H1 (cell line): Measurements from ENCODE around the gene ALPG. TPM values are rescaled to one million over a fixed set of nuclear protein-coding genes. Genes with fewer than 3 reads are reported as not detected.

Experiments used
- CTCF ChIA-PET: fragments of 300-600 bp; sonication (Branson Sonifier 250); formaldehyde crosslinking; loops from one replicate; lab custom pipeline; 2021; ENCODE audit not compliant: partially characterized antibody; lab: Charles Lee
- POLR2A ChIA-PET: fragments of 300-600 bp; sonication (Branson Sonifier 250); formaldehyde crosslinking; loops from one replicate; lab custom pipeline; 2021; ENCODE audit warnings: inconsistent platforms; ENCODE audit not compliant: partially characterized antibody; lab: Charles Lee
- DNase-seq, 2 experiments: peaks; one replicate each; pipeline versions ENCODE4 v3.0.0 to v3.0.0-alpha.2; 2010 to 2022; ENCODE audit warnings: low spot score in 2 of 2, low read depth in 1 of 2, mixed read lengths in 1 of 2
- FAIRE-seq: peaks from 2 replicates; lab custom pipeline; 2011; peaks lifted over from hg19 to GRCh38; lab: Jason Lieb, UNC
- H2AFZ ChIP-seq: 2 replicates; pipeline ENCODE4 v1.8.1; 2012; ENCODE audit warnings: low read length, inconsistent platforms
- H2AK5ac ChIP-seq: 2 replicates; pipeline ENCODE4 v1.6.1; 2013; ENCODE audit warnings: low read depth, low read length
- H2BK120ac ChIP-seq: replicated peaks from 2 replicates; pipeline ENCODE3; 2013; ENCODE audit warnings: low read depth, low read length, inconsistent platforms
- H2BK12ac ChIP-seq: 2 replicates; pipeline ENCODE4 v1.6.1; 2013; ENCODE audit warnings: low read depth, low read length
- H2BK15ac ChIP-seq: 2 replicates; pipeline ENCODE4 v1.6.1; 2013; ENCODE audit warnings: low read length
- H2BK20ac ChIP-seq: 2 replicates; pipeline ENCODE4 v1.6.1; 2013; ENCODE audit warnings: low read length
- H2BK5ac ChIP-seq: 2 replicates; pipeline ENCODE4 v1.6.1; 2013; ENCODE audit warnings: low read depth, low read length
- H3K14ac ChIP-seq: 2 replicates; pipeline ENCODE4 v1.6.1; 2013; ENCODE audit warnings: inconsistent platforms; ENCODE audit not compliant: insufficient read length
- H3K18ac ChIP-seq: 2 replicates; pipeline ENCODE4 v1.6.1; 2013; ENCODE audit warnings: low read length; ENCODE audit errors: extremely low read depth
- H3K23ac ChIP-seq: 2 replicates; pipeline ENCODE4 v1.6.1; 2013; ENCODE audit warnings: inconsistent platforms; ENCODE audit not compliant: insufficient read length
- H3K23me2 ChIP-seq: 2 replicates; pipeline ENCODE4 v1.6.1; 2013; ENCODE audit warnings: low read depth, low read length
- H3K27ac ChIP-seq: 2 replicates; pipeline ENCODE4 v1.6.1; 2011; ENCODE audit warnings: low read depth, low read length, inconsistent platforms
- H3K27me3 ChIP-seq, 4 experiments: replicated peaks in 1 of 4; 1 replicate in 1 of 4; 2 replicates in 3 of 4; pipeline versions ENCODE4 v1.6.1 to v1.8.1; 2011 to 2013; ENCODE audit warnings: low read length in 3 of 4, mild to moderate bottlenecking in 3 of 4, inconsistent platforms in 2 of 4, mixed read lengths in 2 of 4, moderate library complexity in 1 of 4; ENCODE audit not compliant: control insufficient read depth in 3 of 4, insufficient read depth in 3 of 4; ENCODE audit errors: extremely low read depth in 1 of 4
- H3K36me3 ChIP-seq, 4 experiments: 2 replicates each; pipeline versions ENCODE4 v1.6.1 to v1.8.1; 2011 to 2013; ENCODE audit warnings: mild to moderate bottlenecking in 4 of 4, low read length in 3 of 4, moderate library complexity in 2 of 4, control low read depth in 1 of 4, inconsistent platforms in 1 of 4; ENCODE audit not compliant: insufficient read depth in 4 of 4, control insufficient read depth in 2 of 4
- H3K4ac ChIP-seq: replicated peaks from 2 replicates; pipeline ENCODE3; 2013; ENCODE audit warnings: low read length, low read depth, mixed read lengths, inconsistent platforms; ENCODE audit not compliant: insufficient read length
- H3K4me1 ChIP-seq, 4 experiments: replicated peaks in 1 of 4; 1 replicate in 1 of 4; 2 replicates in 3 of 4; pipeline versions ENCODE4 v1.6.1 to v1.8.1; 2011 to 2013; ENCODE audit warnings: low read length in 3 of 4, inconsistent platforms in 2 of 4, mixed read lengths in 1 of 4; ENCODE audit not compliant: insufficient read depth in 4 of 4, control insufficient read depth in 3 of 4
- H3K4me2 ChIP-seq, 2 experiments: 2 replicates each; pipeline versions ENCODE4 v1.6.1 to v1.8.1; 2011 to 2013; ENCODE audit warnings: low read depth in 2 of 2, low read length in 2 of 2, control low read depth in 1 of 2, inconsistent platforms in 1 of 2, mild to moderate bottlenecking in 1 of 2; ENCODE audit not compliant: insufficient read depth in 1 of 2
- H3K4me3 ChIP-seq, 4 experiments: fragments of 200-600, 300-600 bp in 1 of 4; sonication (generic), shearing (Covaris generic), sonication (Bioruptor Twin) in 1 of 4; 2 replicates each; pipeline versions ENCODE4 v1.5.1 to v1.8.1; 2011 to 2016; ENCODE audit warnings: low read length in 4 of 4, low read depth in 3 of 4, control low read depth in 2 of 4, inconsistent platforms in 2 of 4, mild to moderate bottlenecking in 2 of 4, mixed read lengths in 1 of 4, moderate library complexity in 1 of 4; ENCODE audit not compliant: insufficient read depth in 2 of 4; ENCODE audit errors: extremely low read depth in 1 of 4
- H3K56ac ChIP-seq: replicated peaks from 2 replicates; pipeline ENCODE3; 2013; ENCODE audit warnings: low read depth, mild to moderate bottlenecking, mixed read lengths, low read length, inconsistent platforms; ENCODE audit not compliant: insufficient read length
- H3K79me1 ChIP-seq: 2 replicates; pipeline ENCODE4 v1.6.1; 2013; ENCODE audit warnings: low read depth, low read length, control low read depth
- H3K79me2 ChIP-seq, 2 experiments: 2 replicates each; pipeline versions ENCODE4 v1.6.1 to v1.8.1; 2012 to 2013; ENCODE audit warnings: low read length in 2 of 2, mild to moderate bottlenecking in 2 of 2, inconsistent platforms in 1 of 2; ENCODE audit not compliant: insufficient read depth in 2 of 2, control insufficient read depth in 1 of 2
- H3K9ac ChIP-seq, 4 experiments: replicated peaks in 1 of 4; 1 replicate in 1 of 4; 2 replicates in 3 of 4; pipeline versions ENCODE4 v1.6.1 to v1.8.1; 2011 to 2013; ENCODE audit warnings: low read depth in 3 of 4, low read length in 3 of 4, control low read depth in 2 of 4, mild to moderate bottlenecking in 2 of 4, moderate library complexity in 2 of 4, inconsistent platforms in 1 of 4; ENCODE audit errors: extremely low read depth in 1 of 4
- H3K9me3 ChIP-seq, 2 experiments: 2 replicates each; pipeline versions ENCODE4 v1.6.1 to v1.8.1; 2012 to 2013; ENCODE audit warnings: mild to moderate bottlenecking in 2 of 2, moderate library complexity in 2 of 2, control low read depth in 1 of 2, inconsistent platforms in 1 of 2, low read depth in 1 of 2, low read length in 1 of 2, mixed read lengths in 1 of 2; ENCODE audit not compliant: insufficient read depth in 2 of 2
- H4K20me1 ChIP-seq, 2 experiments: replicated peaks in 1 of 2; 2 replicates each; pipeline versions ENCODE3 to v1.8.1; 2011 to 2013; ENCODE audit warnings: inconsistent platforms in 2 of 2, low read length in 2 of 2, mild to moderate bottlenecking in 1 of 2; ENCODE audit not compliant: insufficient read depth in 2 of 2, control insufficient read depth in 1 of 2
- H4K5ac ChIP-seq: 2 replicates; pipeline ENCODE4 v1.6.1; 2013; ENCODE audit warnings: low read length, low read depth, mixed read lengths, inconsistent platforms; ENCODE audit not compliant: insufficient read length
- H4K8ac ChIP-seq: 2 replicates; pipeline ENCODE4 v1.8.0; 2013; ENCODE audit warnings: mild to moderate bottlenecking, moderate library complexity, low read length, inconsistent platforms; ENCODE audit not compliant: insufficient read depth; ENCODE audit errors: extremely low read depth
- H4K91ac ChIP-seq: replicated peaks from 2 replicates; pipeline ENCODE3; 2013; ENCODE audit warnings: low read length, mixed read lengths, inconsistent platforms; ENCODE audit not compliant: insufficient read length
- SAP30 ChIP-seq: fragments of 300-600 bp; sonication (generic); IDR thresholded peaks from 2 replicates; pipeline ENCODE4 v1.7.1; 2012; ENCODE audit warnings: low read length, moderate library complexity, mild to moderate bottlenecking, inconsistent platforms; ENCODE audit not compliant: insufficient read depth, insufficient replicate concordance
- SUZ12 ChIP-seq: fragments of 200-600 bp; sonication (generic); IDR thresholded peaks from 2 replicates; pipeline ENCODE4 v1.6.1; 2012; ENCODE audit warnings: mild to moderate bottlenecking, inconsistent platforms, low read length, moderate library complexity, mixed read lengths
- TAF7 ChIP-seq: optimal IDR thresholded peaks from 2 replicates; pipeline ENCODE3; 2011; ENCODE audit warnings: low read depth, mild to moderate bottlenecking, inconsistent platforms, low read length, moderate library complexity, borderline replicate concordance
- WGBS, 2 experiments: shearing (Covaris generic) in 1 of 2; methylation state at CpG; one replicate each; pipeline versions ENCODE4 v1.1.6 to v1.1.7; 2013 to 2015; ENCODE audit warnings: low lambda C conversion rate in 2 of 2, mixed read lengths in 2 of 2, inconsistent platforms in 1 of 2, low coverage in 1 of 2, missing lambda C conversion rate in 1 of 2; ENCODE audit not compliant: insufficient replicate concordance in 2 of 2, insufficient coverage in 1 of 2, insufficient read length in 1 of 2; ENCODE audit errors: extremely low coverage in 1 of 2, missing lambda C conversion rate in 1 of 2; 5-methylcytosine and 5-hydroxymethylcytosine counted together
- polyA plus RNA-seq, 7 experiments: library from polyadenylated mRNA; depleted of rRNA in 3 of 7; stranded (reverse) in 5 of 7; unstranded in 2 of 7; fragments of >200 nt in 5 of 7; fragments of 200-250 nt in 2 of 7; gene quantifications; 1 replicate in 5 of 7; 2 replicates in 1 of 7; 4 replicates in 1 of 7; pipeline versions ENCODE4 v1.2.1 to v1.2.3, GENCODE V29; 2011 to 2013; ENCODE audit warnings: missing spikeins in 2 of 7, mixed read lengths in 2 of 7
- total RNA-seq: library from RNA; stranded (reverse); fragmentation: NEBNext Ultra II Directional; extraction: Animal tissue kit (Norgen Biotek cat#: 25700); gene quantifications from 2 replicates; pipeline ENCODE4 v1.2.1, GENCODE V29; 2021
- TF ChIP-seq, protein P1 (sequence below), 3 experiments: IDR thresholded peaks; 1 replicate in 2 of 3; 2 replicates in 1 of 3; pipeline versions ENCODE4 v1.5.1 to v1.6.1; 2011; ENCODE audit warnings: low read length in 3 of 3, mild to moderate bottlenecking in 3 of 3, inconsistent platforms in 2 of 3, low read depth in 1 of 3, moderate library complexity in 1 of 3; ENCODE audit not compliant: insufficient read depth in 1 of 3; ENCODE audit errors: control extremely low read depth in 1 of 3

ALPG gene
- total and polyA plus RNA-seq, 2 of the 8 experiments (the other 6 are each of a cell fraction or from before 2014, with no cell fraction given) = 0.56 to 2.1 TPM

DNA sequence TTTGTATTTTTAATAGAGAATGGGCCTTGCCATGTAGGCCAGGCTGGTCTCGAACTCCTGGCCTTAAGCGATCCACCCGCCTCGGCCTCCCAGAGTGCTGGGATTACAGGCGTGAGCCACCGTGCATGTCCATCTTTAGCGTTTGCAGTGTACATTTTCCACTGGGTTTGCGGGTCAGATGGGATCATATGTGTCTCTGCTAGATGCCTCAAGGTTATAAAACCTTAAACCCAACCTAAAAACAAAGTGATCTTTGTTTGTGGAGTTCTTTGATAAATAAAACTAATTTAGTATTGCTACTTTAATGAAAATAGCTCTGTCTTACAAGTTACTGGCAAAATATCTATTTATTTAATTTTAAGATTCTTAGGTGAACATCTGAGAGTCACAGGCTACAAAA is 13.1 kb upstream of the ALPG start:
- Histone ChIP-seq H3K23me2 (peaks cover 2% of the 10 kb centered on the region; the same call in 1 of the 2 replicates), H2BK20ac (no peak overlapping the region), H3K56ac (no peak overlapping the region), H3K18ac (no peak overlapping the region), H2AK5ac (no peak overlapping the region), H3K9ac (no peak overlapping the region), H3K14ac (no peak overlapping the region), H2BK15ac (no peak overlapping the region), H2BK5ac (no peak overlapping the region), H4K5ac (no peak overlapping the region), H3K4me2 (no peak overlapping the region), H2BK12ac (no peak overlapping the region), H3K79me2 (no peaks in the 10 kb centered on the region), H4K20me1 (no peaks in the 10 kb centered on the region), H2AFZ (no peak overlapping the region), H3K4me3 (no peak overlapping the region), H4K8ac (no peak overlapping the region), H2BK120ac (no peak overlapping the region), H3K4ac (no peak overlapping the region), H3K4me1 (peaks cover 0 to 9% (median 3%) of the 10 kb centered on the region in 4 experiments; a peak in 4 of 7 replicates), H3K79me1 (no peaks in the 10 kb centered on the region), H3K9me3 (no peaks in the 10 kb centered on the region), H3K36me3 (peaks cover 0 to 4% (median 0%) of the 10 kb centered on the region in 4 experiments; a peak in 2 of 8 replicates), H3K27ac (no peak overlapping the region), H3K27me3 (peaks cover 0 to 19% (median 17%) of the 10 kb centered on the region in 4 experiments; a peak in 6 of 7 replicates), H3K23ac (no peak overlapping the region), H4K91ac (no peak overlapping the region)
- DNase-seq = no peak
- CTCF ChIA-PET = interaction anchor here (0.7 to 1.5 kb wide), 7 partner anchors 17 to 75 kb away, joined by 3 to 7 read pairs (median 3); no protein-coding TSS in a partner anchor
- TF ChIP-seq, protein P1, sequence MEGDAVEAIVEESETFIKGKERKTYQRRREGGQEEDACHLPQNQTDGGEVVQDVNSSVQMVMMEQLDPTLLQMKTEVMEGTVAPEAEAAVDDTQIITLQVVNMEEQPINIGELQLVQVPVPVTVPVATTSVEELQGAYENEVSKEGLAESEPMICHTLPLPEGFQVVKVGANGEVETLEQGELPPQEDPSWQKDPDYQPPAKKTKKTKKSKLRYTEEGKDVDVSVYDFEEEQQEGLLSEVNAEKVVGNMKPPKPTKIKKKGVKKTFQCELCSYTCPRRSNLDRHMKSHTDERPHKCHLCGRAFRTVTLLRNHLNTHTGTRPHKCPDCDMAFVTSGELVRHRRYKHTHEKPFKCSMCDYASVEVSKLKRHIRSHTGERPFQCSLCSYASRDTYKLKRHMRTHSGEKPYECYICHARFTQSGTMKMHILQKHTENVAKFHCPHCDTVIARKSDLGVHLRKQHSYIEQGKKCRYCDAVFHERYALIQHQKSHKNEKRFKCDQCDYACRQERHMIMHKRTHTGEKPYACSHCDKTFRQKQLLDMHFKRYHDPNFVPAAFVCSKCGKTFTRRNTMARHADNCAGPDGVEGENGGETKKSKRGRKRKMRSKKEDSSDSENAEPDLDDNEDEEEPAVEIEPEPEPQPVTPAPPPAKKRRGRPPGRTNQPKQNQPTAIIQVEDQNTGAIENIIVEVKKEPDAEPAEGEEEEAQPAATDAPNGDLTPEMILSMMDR (IDR thresholded peaks at IDR 0.05; ENCODE audit: control extremely low read depth in 1 of 3, insufficient read depth in 1 of 3, low read depth in 1 of 3, low read length in 3 of 3) = no peak
- TF ChIP-seq SAP30 = no peak
- TF ChIP-seq TAF7 = no peak
- TF ChIP-seq SUZ12 = no peak
- 90% methylated on average over 8 of the region's 8 CpGs; no CpG with 5 or more reads in 1 of the 2 experiments for WGBS, 2 experiments
- no peak for FAIRE-seq
- POLR2A ChIA-PET = interaction anchor here (0.8 to 1.4 kb wide), 3 partner anchors 20 to 28 kb away, joined by 3 to 5 read pairs (median 4); no protein-coding TSS in a partner anchor
